ENCODE results near the gene SERPINE2. TPM values are rescaled to one million over a fixed set of nuclear protein-coding genes. Genes with fewer than 3 reads are reported as not detected.

The SERPINE2 gene
- total RNA-seq, 1 donor, result 658 TPM

DNA sequence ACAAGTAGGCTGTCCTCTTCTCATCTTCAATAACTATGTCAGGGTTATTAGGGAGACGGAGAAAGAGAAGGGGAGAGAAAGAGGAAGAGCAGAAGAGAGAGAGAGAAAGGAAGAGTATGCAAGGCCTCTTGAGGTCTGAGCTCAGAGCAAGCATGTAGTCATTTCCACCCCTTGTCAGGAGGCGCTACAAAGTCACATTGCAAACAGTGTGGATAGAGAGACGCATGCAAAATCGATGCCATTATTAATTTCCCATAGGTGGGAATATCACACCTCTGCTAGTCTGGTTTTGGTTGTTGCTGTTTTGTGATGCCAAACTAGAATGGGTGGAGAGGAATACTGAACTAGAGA is 24.2 kb upstream of the SERPINE2 start:
- H3K36me3 ChIP-seq (ENCODE audit: insufficient read depth, low read length), result no peaks in the 10 kb centered on the region
- H4K20me1 ChIP-seq (ENCODE audit: insufficient read depth, low read length), result no peaks in the 10 kb centered on the region
- H3K27me3 ChIP-seq (ENCODE audit: insufficient read depth, low read length), result no peaks in the 10 kb centered on the region
- H3K4me3 ChIP-seq (ENCODE audit: insufficient read depth, low read length), result no peak overlapping the region
- no peaks in the 10 kb centered on the region for H3K4me1 ChIP-seq (ENCODE audit: insufficient read depth, low read length)
- TF ChIP-seq CTCF (IDR thresholded peaks at IDR 0.05; ENCODE audit: extremely low read depth, low read depth, low read length), result no peak
- DNase-seq (ENCODE audit: insufficient read length, low spot score, missing footprints), result no peak
- no peak overlapping the region for H2AFZ ChIP-seq (ENCODE audit: low read length)
- no peak overlapping the region for H3K4me2 ChIP-seq (ENCODE audit: insufficient read depth, low read length)
- H3K9me3 ChIP-seq (ENCODE audit: low read depth, low read length), result no peaks in the 10 kb centered on the region
- H3K27ac ChIP-seq (ENCODE audit: low read depth, low read length), result no peak overlapping the region
- H3K79me2 ChIP-seq (ENCODE audit: insufficient read depth, low read length), result no peaks in the 10 kb centered on the region

GRCh38 chr2:224062481-224063297 is 23.6 kb upstream of the SERPINE2 start:
- Histone ChIP-seq H3K9me3 (ENCODE audit: low read depth, low read length) (no peaks in the 10 kb centered on the region), H3K79me2 (ENCODE audit: insufficient read depth, low read length) (no peaks in the 10 kb centered on the region), H3K4me1 (ENCODE audit: insufficient read depth, low read length) (no peaks in the 10 kb centered on the region), H3K27ac (ENCODE audit: low read depth, low read length) (no peak overlapping the region), H4K20me1 (ENCODE audit: insufficient read depth, low read length) (no peaks in the 10 kb centered on the region), H2AFZ (ENCODE audit: low read length) (no peak overlapping the region), H3K36me3 (ENCODE audit: insufficient read depth, low read length) (no peaks in the 10 kb centered on the region), H3K27me3 (ENCODE audit: insufficient read depth, low read length) (no peaks in the 10 kb centered on the region), H3K4me2 (ENCODE audit: insufficient read depth, low read length) (no peak overlapping the region), H3K4me3 (ENCODE audit: insufficient read depth, low read length) (no peak overlapping the region)
- no peak for DNase-seq (ENCODE audit: insufficient read length, low spot score, missing footprints)
- no peak for TF ChIP-seq CTCF (IDR thresholded peaks at IDR 0.05; ENCODE audit: extremely low read depth, low read depth, low read length)

DNA sequence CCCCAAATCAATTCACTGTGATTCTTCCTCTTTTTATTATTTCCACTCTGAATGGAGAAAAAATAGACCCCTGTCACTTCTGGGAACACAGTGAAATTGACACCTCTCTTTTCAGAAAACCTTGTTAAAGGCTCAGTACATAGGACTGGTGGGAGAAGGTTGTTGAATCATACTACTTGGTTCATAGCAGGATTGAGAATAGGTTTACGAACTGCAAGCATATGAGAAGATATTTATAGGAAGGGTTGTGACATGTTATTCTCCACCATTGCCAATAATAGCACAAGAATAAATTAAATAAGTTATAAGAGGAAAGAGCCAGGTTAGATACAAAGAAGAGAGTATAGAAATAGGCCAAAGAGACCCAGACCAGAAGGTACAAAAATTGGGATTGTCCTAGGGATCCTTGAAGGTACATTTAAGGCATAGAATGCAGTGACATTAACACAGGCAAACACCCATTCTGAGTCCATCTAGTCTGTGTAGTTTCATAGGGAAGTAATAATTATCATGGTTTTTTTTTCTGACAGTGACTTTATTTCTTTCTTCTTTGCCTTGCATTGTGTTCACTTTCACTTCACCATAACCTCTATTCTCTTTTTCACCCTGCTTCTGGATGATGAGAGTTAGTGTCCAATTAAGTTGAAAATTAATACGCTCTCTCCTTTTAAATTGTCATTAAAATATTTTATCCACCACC is 21.8 kb upstream of the SERPINE2 start:
- no peaks in the 10 kb centered on the region for H3K79me2 ChIP-seq (ENCODE audit: insufficient read depth, low read length)
- TF ChIP-seq CTCF (IDR thresholded peaks at IDR 0.05; ENCODE audit: extremely low read depth, low read depth, low read length), result no peak
- no peak for DNase-seq (ENCODE audit: insufficient read length, low spot score, missing footprints)
- H3K4me1 ChIP-seq (ENCODE audit: insufficient read depth, low read length), result no peaks in the 10 kb centered on the region
- no peaks in the 10 kb centered on the region for H3K9me3 ChIP-seq (ENCODE audit: low read depth, low read length)
- no peaks in the 10 kb centered on the region for H3K36me3 ChIP-seq (ENCODE audit: insufficient read depth, low read length)
- no peaks in the 10 kb centered on the region for H4K20me1 ChIP-seq (ENCODE audit: insufficient read depth, low read length)
- H3K27ac ChIP-seq (ENCODE audit: low read depth, low read length), result no peak overlapping the region
- H2AFZ ChIP-seq (ENCODE audit: low read length), result no peak overlapping the region
- no peak overlapping the region for H3K4me3 ChIP-seq (ENCODE audit: insufficient read depth, low read length)
- no peak overlapping the region for H3K4me2 ChIP-seq (ENCODE audit: insufficient read depth, low read length)
- no peaks in the 10 kb centered on the region for H3K27me3 ChIP-seq (ENCODE audit: insufficient read depth, low read length)

- Histone ChIP-seq H3K79me2 (ENCODE audit: insufficient read depth, low read length) (no peaks in the 10 kb centered on the region), H3K27me3 (ENCODE audit: insufficient read depth, low read length) (no peaks in the 10 kb centered on the region), H3K4me2 (ENCODE audit: insufficient read depth, low read length) (no peak overlapping the region), H4K20me1 (ENCODE audit: insufficient read depth, low read length) (no peaks in the 10 kb centered on the region), H3K36me3 (ENCODE audit: insufficient read depth, low read length) (no peaks in the 10 kb centered on the region), H3K9me3 (ENCODE audit: low read depth, low read length) (no peaks in the 10 kb centered on the region), H2AFZ (ENCODE audit: low read length) (no peak overlapping the region), H3K4me1 (ENCODE audit: insufficient read depth, low read length) (no peaks in the 10 kb centered on the region), H3K4me3 (ENCODE audit: insufficient read depth, low read length) (no peak overlapping the region), H3K27ac (ENCODE audit: low read depth, low read length) (no peak overlapping the region)
- no peak for TF ChIP-seq CTCF (IDR thresholded peaks at IDR 0.05; ENCODE audit: extremely low read depth, low read depth, low read length)
- DNase-seq (ENCODE audit: insufficient read length, low spot score, missing footprints), result no peak
Observed at GRCh38 chr2:224059178-224059577, 20.1 kb upstream of the SERPINE2 start.
